Neural cell (in vitro differentiated cells): Measurements from ENCODE around the gene COBL. TPM values are rescaled to one million over a fixed set of nuclear protein-coding genes. Genes with fewer than 3 reads are reported as not detected.

Experiments used
- H2AFZ ChIP-seq: fragments of 200-600, 300-800 bp; sonication (generic), shearing (Covaris generic); 2 replicates; pipeline ENCODE4 v1.6.0; 2014; ENCODE audit warnings: low read depth, mild to moderate bottlenecking, antibody characterized with exemption, low read length, moderate library complexity
- H3F3A ChIP-seq: fragments of 200-600 bp; shearing (Covaris generic); 2 replicates; pipeline ENCODE4 v1.6.1; 2016; ENCODE audit warnings: mild to moderate bottlenecking, moderate library complexity, mixed read lengths, antibody characterized with exemption, low read length; ENCODE audit not compliant: insufficient read depth, poor library complexity, severe bottlenecking
- H3K27ac ChIP-seq: fragments of 200-600, 300-800 bp; sonication (generic), shearing (Covaris generic); 2 replicates; pipeline ENCODE4 v1.5.1; 2014; ENCODE audit warnings: mild to moderate bottlenecking, low read length, moderate library complexity
- H3K27me3 ChIP-seq: fragments of 300-800, 200-600 bp; sonication (generic), shearing (Covaris generic); 2 replicates; pipeline ENCODE4 v1.6.0; 2014; ENCODE audit warnings: mild to moderate bottlenecking, low read depth, low read length, moderate library complexity; ENCODE audit not compliant: insufficient read depth
- H3K36me3 ChIP-seq: fragments of 300-800, 200-600 bp; sonication (generic), shearing (Covaris generic); 2 replicates; pipeline ENCODE4 v1.5.1; 2014; ENCODE audit warnings: mild to moderate bottlenecking, antibody characterized with exemption, low read length, moderate library complexity; ENCODE audit not compliant: insufficient read depth
- H3K4me2 ChIP-seq: fragments of 300-800, 200-600 bp; sonication (generic), shearing (Covaris generic); 2 replicates; pipeline ENCODE4 v1.6.0; 2014; ENCODE audit warnings: mild to moderate bottlenecking, low read length
- H3K4me3 ChIP-seq: fragments of 300-800, 200-600 bp; sonication (generic), shearing (Covaris generic); 2 replicates; pipeline ENCODE4 v1.5.1; 2014; ENCODE audit warnings: mild to moderate bottlenecking, low read length, moderate library complexity
- H3K79me2 ChIP-seq: fragments of 200-600 bp; shearing (Covaris generic); replicated peaks from 2 replicates; pipeline ENCODE4 v1.6.0; 2014; ENCODE audit warnings: mild to moderate bottlenecking, low read length, moderate library complexity; ENCODE audit not compliant: insufficient read depth
- H3K9ac ChIP-seq: fragments of 300-800, 200-600 bp; sonication (generic), shearing (Covaris generic); 2 replicates; pipeline ENCODE4 v1.6.1; 2016; ENCODE audit warnings: mild to moderate bottlenecking, low read length, mixed read lengths
- H3K9me2 ChIP-seq: fragments of 200-600 bp; shearing (Covaris generic); 2 replicates; pipeline ENCODE4 v1.6.1; 2016; ENCODE audit warnings: mild to moderate bottlenecking, low read length, mixed read lengths; ENCODE audit not compliant: insufficient read depth
- H3K9me3 ChIP-seq: fragments of 200-600, 300-800 bp; sonication (generic), shearing (Covaris generic); 2 replicates; pipeline ENCODE4 v1.6.1; 2016; ENCODE audit warnings: mild to moderate bottlenecking, mixed run types, low read length, moderate library complexity, mixed read lengths
- H4K20me1 ChIP-seq: fragments of 200-600 bp; shearing (Covaris generic); 2 replicates; pipeline ENCODE4 v1.6.1; 2016; ENCODE audit warnings: mild to moderate bottlenecking, mixed run types; ENCODE audit not compliant: insufficient read depth
- CTCF ChIP-seq: fragments of 450-650 bp; IDR thresholded peaks from 2 replicates; pipeline ENCODE4 v1.5.1; 2014; ENCODE audit warnings: antibody characterized with exemption, mild to moderate bottlenecking, moderate library complexity; ENCODE audit not compliant: poor library complexity, severe bottlenecking
- EP300 ChIP-seq: fragments of 450-650 bp; conservative IDR thresholded peaks from 2 replicates; pipeline ENCODE4 v1.6.1; 2014; ENCODE audit warnings: antibody characterized with exemption, mild to moderate bottlenecking, moderate library complexity; ENCODE audit not compliant: poor library complexity, severe bottlenecking
- EZH2 ChIP-seq: fragments of 200-600, 300-800 bp; shearing (Covaris generic), sonication (generic); IDR thresholded peaks from 2 replicates; pipeline ENCODE4 v1.6.1; 2014; ENCODE audit warnings: antibody characterized with exemption, low read length, borderline replicate concordance, mild to moderate bottlenecking; ENCODE audit not compliant: insufficient read depth, poor library complexity, severe bottlenecking
- MXI1 ChIP-seq: fragments of 450-650 bp; conservative IDR thresholded peaks from 2 replicates; pipeline ENCODE4 v1.6.1; 2014; ENCODE audit warnings: antibody characterized with exemption, mild to moderate bottlenecking; ENCODE audit not compliant: poor library complexity, severe bottlenecking
- POLR2AphosphoS5 ChIP-seq: IDR thresholded peaks from 2 replicates; pipeline ENCODE4 v1.6.1; 2012
- RAD21 ChIP-seq: fragments of 450-650 bp; conservative IDR thresholded peaks from 2 replicates; pipeline ENCODE4 v1.6.1; 2014; ENCODE audit warnings: antibody characterized with exemption, mild to moderate bottlenecking, moderate library complexity
- SMC3 ChIP-seq: fragments of 450-650 bp; conservative IDR thresholded peaks from 2 replicates; pipeline ENCODE4 v1.6.1; 2014; ENCODE audit warnings: antibody characterized with exemption, mild to moderate bottlenecking, moderate library complexity; ENCODE audit not compliant: poor library complexity
- TAF1 ChIP-seq: IDR thresholded peaks from 2 replicates; pipeline ENCODE4 v1.6.1; 2012; ENCODE audit warnings: low read depth
- polyA plus RNA-seq: library from polyadenylated mRNA; depleted of rRNA; stranded (reverse); fragments of >200 nt; gene quantifications from 2 replicates; pipeline ENCODE4 v1.2.3, GENCODE V29; 2014
- TF ChIP-seq, protein P1 (sequence below): IDR thresholded peaks from 2 replicates; pipeline ENCODE4 v1.6.1; 2012; ENCODE audit warnings: borderline replicate concordance

The COBL gene
- polyA plus RNA-seq, 1 donor from 2014 or later: 0.12 TPM

- Histone ChIP-seq H3K9ac (no peak overlapping the region), H3K27me3 (no peaks in the 10 kb centered on the region), H3F3A (no peaks in the 10 kb centered on the region), H3K9me3 (no peaks in the 10 kb centered on the region), H3K4me3 (no peak overlapping the region), H2AFZ (no peak overlapping the region), H3K9me2 (no peaks in the 10 kb centered on the region), H3K27ac (no peak overlapping the region), H3K4me2 (no peak overlapping the region), H4K20me1 (no peaks in the 10 kb centered on the region), H3K79me2 (no peaks in the 10 kb centered on the region), H3K36me3 (no peaks in the 10 kb centered on the region)
- TF ChIP-seq TAF1: no peak
- TF ChIP-seq, protein P1, sequence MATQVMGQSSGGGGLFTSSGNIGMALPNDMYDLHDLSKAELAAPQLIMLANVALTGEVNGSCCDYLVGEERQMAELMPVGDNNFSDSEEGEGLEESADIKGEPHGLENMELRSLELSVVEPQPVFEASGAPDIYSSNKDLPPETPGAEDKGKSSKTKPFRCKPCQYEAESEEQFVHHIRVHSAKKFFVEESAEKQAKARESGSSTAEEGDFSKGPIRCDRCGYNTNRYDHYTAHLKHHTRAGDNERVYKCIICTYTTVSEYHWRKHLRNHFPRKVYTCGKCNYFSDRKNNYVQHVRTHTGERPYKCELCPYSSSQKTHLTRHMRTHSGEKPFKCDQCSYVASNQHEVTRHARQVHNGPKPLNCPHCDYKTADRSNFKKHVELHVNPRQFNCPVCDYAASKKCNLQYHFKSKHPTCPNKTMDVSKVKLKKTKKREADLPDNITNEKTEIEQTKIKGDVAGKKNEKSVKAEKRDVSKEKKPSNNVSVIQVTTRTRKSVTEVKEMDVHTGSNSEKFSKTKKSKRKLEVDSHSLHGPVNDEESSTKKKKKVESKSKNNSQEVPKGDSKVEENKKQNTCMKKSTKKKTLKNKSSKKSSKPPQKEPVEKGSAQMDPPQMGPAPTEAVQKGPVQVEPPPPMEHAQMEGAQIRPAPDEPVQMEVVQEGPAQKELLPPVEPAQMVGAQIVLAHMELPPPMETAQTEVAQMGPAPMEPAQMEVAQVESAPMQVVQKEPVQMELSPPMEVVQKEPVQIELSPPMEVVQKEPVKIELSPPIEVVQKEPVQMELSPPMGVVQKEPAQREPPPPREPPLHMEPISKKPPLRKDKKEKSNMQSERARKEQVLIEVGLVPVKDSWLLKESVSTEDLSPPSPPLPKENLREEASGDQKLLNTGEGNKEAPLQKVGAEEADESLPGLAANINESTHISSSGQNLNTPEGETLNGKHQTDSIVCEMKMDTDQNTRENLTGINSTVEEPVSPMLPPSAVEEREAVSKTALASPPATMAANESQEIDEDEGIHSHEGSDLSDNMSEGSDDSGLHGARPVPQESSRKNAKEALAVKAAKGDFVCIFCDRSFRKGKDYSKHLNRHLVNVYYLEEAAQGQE: no peak
- no peak for TF ChIP-seq RAD21
- no peak for TF ChIP-seq SMC3
- TF ChIP-seq POLR2AphosphoS5: no peak
- TF ChIP-seq EZH2: no peak
- no peak for TF ChIP-seq MXI1
- no peak for TF ChIP-seq EP300
- no peak for TF ChIP-seq CTCF
Observed at GRCh38 chr7:51234609-51235308, 81.8 kb downstream of the COBL start.

DNA sequence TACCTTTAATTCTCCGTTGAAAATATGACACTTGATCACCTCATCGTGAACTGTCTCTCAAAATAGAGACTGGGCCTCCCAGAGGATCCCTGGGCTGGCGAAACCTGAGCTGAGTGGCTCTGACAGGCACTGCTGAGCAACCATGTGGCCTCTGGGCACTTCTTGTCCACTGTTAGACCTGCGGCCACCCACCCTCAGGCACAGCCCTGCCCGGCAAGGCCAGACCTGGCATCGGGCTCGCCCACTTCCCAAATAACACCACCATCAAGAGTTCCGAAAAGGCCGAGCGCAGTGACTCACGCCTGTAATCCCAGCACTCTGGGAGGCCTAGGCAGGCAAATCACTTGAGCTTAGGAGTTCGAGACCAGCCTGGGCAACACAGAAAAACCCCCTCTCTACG lies 82.5 kb downstream of the COBL start:
- no peak overlapping the region for H3K9ac ChIP-seq
- no peak overlapping the region for H3K4me2 ChIP-seq
- H2AFZ ChIP-seq: no peak overlapping the region
- no peak for TF ChIP-seq EZH2
- TF ChIP-seq POLR2AphosphoS5: no peak
- TF ChIP-seq, protein P1: no peak
- TF ChIP-seq CTCF: no peak
- no peak overlapping the region for H3K4me3 ChIP-seq
- H3K9me3 ChIP-seq: no peaks in the 10 kb centered on the region
- no peaks in the 10 kb centered on the region for H4K20me1 ChIP-seq
- no peaks in the 10 kb centered on the region for H3K79me2 ChIP-seq
- H3K9me2 ChIP-seq: no peaks in the 10 kb centered on the region
- no peaks in the 10 kb centered on the region for H3F3A ChIP-seq
- H3K27me3 ChIP-seq: no peaks in the 10 kb centered on the region
- no peaks in the 10 kb centered on the region for H3K36me3 ChIP-seq
- H3K27ac ChIP-seq: no peak overlapping the region
